ENCODE results near the gene PDAP1.
A peak's percentile ranks its signal among the peaks of the same experiment; 100 is the strongest.
"Not testable (repeated sequence)": the region's sequence is repeated elsewhere in the genome, so short reads cannot be mapped to it uniquely, and the experiment has no call there.

PDAP1 gene

DNA sequence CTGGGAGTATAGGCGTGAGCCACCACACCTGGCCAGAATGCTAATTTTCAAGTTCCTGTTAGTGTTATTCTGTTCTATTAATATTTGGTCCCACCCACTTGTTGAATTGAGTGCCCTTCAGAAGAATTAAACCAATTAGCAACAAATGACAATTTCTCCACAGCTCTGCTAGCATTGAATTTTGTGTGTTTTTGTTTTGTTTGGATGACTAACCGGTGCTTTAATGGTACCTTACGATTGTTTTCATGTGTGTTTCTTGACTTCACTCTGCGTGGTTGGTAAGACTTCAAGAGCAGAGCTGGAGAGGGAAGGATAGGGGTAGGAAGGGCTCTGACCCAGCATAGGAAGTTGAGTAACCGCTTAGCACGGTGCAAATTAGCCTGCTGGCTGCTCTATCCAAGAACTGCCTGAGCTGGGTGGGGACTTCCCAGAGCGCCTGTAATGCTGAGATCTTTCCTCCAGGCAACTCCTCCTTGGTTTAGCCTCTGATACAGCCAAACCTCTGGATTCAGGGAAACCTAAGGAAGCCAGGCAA lies 29.3 kb downstream of the PDAP1 start:
- DNase-seq (ENCODE audit: low read depth, low spot score) = no peak

DNA sequence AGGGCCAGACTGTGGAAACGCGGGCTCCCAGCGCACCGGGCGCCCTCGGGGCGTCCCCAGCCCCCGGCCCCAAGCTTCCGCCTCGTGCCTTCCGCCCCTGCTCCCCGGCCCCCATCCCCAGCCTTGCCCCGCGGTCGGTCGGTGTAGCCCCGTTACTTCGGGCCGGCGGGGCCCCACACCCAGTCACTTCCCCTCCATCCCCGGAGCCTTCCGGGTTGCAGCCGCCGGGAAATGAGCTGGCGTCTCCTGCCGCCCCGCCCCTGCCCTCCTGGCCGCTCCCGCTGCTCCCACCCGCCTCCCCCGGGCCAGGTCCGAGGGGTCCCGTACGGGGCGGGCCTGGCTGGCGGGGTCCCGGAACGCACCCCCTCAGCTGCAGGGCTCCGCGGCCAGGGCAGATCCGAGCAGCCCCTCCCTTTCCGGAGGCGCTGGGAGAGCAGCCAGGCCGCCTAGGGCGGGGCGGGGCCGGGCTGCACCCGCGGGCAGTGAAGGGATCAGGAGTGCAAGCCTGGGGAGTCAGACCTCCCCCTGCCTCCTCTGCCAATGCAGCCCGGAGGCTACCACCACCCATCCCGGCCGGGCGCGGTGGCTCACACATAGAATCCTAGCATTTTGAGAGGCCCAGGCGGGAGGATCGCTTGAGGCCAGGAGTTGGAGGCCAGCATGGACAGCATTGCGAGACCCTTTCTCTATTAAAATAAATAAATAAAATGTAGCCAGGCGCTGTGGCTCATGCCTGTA lies 33.2 kb downstream of the PDAP1 start:
- DNase-seq (ENCODE audit: low read depth, low spot score) = no peak

DNA sequence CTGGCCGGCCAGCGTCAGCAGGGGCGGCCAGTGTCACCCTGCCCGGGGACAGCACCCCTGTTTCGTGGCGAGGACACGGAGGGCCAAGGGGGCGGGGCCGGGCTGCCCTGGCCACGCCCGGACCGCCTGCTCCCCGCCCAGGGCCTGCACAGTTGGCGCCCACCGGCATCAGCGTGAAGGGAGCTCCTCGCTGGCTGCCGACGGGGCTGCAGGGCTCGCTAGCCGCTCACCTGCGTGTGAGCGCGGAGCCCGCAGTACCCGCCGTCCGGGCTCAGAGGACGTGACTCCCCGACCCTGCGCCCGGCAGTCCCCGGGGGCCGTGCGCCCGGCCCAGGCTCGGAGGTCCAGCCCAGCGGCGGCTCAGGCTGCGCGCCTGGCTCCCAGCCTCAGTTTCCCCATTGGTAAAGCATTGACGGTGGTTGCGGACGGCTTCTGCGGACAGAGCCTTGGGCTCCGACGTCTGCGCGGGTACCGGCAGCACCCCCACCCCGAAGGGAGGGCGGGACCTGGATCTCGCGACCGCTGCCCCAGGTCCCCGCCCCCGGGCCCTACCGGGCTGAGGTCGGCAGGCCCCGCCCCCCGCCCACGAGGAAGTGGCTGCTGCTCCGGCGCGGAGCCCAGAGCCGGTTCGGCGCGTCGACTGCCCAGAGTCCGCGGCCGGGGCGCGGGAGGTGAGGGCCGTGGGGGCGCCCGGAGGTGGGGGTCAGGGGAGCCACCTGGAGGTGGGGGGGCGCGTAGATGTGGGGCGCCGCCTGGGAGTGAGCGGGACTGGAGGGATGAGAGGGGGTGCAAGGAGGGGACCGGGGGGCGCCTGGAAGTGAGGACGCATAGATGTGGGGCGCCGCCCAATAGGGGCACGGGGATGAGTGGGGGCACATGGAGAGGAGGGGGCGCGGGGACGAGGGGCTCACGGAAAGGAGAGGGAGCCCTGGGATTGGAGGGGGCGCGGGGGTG lies 34.0 kb downstream of the PDAP1 start, which contains the start of gene ARPC1B:
TSS of gene ARPC1B (plus strand) at position 620 of the 954 bp plus-strand sequence. CDS start 10,985 bp downstream, outside the sequence.
- DNase-seq (ENCODE audit: low read depth, low spot score) = peak; percentile 80

DNA sequence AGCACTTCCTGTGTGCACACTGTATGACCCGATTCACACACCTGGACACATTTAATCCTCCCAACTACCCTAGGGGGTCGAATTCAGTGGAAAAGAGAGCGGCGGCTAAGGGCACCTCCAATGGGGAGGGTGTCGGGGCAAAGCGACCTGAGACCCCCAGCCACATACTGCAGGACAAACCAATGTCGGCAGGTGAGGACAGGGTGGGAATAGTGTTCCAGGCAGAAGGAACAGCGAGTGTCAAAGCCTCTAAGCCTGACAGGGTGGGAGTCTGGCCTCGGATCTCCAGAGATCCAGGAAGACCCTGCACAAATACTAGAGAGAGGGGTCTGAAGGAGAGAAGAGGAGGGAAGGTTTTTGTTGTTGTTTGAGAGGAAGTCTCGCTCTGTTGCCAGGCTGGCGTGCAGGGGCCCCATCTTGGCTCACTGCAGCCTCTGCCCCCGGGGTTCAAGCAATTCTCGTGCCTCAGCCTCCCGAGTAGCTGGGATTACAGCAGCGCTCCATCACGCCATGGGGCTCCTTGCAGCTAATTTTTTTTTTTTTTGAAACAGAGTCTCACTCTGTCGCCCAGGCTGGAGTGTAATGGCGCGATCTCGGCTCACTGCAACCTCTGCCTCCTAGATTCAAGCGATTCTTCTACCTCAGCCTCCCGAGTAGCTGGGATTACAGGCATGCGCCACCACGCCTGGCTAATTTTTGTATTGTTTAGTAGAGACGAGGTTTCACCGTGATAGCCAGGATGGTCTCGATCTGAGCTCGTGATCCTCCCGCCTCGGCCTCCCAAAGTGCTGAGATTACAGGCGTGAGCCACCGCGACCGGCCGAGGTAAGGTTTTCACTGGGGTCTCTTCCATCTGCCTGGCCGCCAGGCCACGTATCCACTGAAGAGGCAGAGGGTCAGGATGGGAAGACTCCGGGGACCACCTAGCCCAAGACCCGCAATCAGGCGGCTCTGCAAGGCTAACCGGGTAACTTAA lies 35.0 kb downstream of the PDAP1 start:
- no peak for DNase-seq (ENCODE audit: low read depth, low spot score)

DNA sequence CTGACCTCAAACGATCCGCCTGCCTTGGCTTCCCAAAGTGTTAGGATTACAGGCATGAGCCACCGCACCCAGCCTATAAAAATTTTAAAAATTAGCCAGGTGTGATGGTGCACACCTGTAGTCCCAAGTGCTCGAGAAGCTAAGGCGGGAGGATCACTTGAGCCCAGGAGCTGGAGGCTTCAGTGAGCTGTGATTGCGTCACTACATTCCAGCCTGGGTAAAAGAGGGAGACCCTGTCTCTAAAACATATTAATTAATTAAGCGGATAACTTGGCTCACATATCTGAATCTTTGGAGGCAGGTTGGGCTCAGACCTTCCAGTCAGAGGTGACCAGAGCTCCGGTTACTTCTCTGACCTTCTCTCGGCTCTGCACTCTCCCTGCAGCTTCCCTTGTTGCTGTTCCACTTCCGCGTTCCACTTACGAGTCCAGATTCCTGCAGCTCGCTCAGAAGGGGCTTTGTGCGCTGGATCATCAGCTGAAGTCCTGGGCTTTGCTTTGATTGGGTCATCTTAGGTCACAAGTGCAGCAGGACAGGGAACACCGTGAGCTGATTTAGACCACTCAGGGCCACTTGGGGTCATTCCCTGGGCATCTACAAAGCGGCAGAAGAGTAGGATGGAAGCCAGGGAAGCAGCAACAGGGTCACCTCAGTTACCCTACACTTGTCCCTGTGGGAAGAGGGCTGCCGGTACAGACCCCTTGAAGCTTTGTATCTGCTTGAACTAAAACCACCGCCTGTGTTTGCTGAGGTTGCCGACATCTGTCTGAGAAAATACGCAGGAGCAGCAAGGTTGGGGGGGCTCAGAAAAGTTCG lies 35.9 kb downstream of the PDAP1 start:
- no peak for DNase-seq (ENCODE audit: low read depth, low spot score)

DNA sequence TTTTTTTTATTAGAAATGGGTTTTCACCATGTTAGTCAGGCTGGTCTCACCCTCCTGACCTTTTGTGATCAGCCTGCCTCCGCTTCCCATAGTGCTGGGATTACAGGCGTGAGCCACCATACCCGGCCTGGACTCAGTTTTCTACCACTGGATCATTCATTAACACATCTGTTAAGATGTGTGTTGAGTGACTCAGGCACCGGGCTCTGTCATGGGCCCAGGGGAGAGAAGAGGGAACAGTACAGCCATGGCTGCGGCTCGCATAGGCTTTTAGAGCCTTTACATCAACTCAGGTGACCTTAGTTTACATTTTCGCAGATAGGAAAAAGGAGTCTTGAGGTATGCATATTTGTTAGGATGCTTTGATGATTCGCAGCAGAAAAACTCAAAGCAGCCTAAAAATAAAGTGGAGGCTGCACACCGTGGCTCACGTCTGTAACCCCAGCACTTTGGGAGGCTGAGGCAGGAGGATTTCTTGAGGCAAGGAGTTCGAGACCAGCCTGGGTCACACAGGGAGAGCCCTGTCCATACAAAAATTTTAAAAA lies 36.9 kb downstream of the PDAP1 start:
- DNase-seq (ENCODE audit: low read depth, low spot score) = no peak

DNA sequence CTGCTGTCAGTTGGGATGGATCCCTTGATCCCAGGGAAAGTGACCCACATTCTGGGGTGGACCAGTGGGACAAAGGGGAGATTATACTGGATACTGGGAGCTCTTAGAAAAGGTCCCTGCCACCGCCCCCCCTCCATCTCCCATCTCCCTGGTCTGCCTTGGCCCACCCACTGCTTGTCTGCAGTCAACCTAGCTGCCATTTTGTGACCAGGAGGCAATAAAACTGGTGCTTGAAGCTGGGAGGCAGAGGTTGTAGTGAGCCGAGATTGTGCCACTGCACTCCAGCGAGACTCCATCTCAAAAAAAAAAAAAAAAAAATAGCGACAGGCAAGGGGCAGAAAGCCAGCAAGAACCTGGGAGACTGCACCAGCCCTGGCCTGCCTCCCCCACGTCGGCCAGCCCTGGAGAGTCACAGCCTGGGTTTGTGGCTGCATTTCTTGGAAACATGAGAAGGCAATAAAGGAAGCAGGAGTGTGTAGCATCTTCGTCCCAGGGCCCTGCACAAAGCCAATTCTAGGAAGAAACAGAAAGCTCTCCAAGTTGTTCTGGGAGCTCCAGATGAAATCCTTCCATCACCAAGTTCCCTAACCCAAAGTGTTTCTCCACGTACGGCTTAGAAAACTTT lies 38.5 kb downstream of the PDAP1 start:
- no peak for DNase-seq (ENCODE audit: low read depth, low spot score)

DNA sequence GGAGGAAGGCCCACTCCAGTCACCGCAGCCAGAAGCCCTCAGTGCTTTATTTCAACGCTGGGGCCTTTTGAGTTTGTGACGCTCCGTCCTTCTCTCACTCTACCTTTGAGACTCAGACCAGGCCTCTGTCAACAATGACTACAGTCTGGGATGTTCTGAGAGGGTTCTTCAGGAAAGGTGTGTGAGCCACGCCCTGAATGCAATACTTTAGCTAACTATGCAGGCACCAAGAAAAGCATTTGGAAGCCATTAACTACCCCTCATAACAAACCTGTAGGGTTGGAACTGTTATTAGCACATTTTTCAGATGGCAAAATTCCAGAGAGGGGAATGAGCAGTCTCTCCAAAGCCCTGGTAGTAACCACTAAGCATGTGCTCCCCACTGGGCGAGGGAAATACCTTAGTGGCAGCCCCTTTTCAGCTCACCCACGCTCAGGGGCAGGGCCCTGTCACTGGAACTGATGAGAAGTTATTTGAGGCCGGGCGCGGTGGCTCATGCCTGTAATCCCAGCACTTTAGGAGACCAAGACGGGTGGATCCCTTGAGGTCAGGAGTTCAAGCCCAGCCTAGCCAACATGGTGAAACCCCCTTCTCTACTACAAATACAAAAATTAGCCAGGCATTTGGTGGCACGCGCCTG lies 39.5 kb downstream of the PDAP1 start:
- DNase-seq (ENCODE audit: low read depth, low spot score) = no peak

DNA sequence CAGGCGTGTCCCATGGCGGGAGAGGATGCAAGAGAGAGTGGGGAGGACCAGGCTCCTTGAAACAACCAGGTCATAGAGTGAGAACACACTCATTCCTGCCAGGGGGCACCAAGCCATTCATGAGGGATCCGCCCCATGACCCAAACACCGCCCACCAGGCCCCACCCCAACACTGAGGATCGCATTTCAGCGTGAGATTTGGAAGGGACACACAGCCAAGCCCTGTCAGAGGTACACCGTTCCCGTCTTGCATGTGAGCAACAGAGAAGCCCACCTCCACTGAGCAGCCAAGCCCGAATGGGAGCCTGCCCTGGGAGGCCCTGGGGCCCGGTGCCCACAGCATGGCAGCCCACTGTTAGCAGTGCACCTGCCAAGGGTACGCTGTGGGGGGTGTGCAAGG lies 41.8 kb downstream of the PDAP1 start:
- DNase-seq (ENCODE audit: low read depth, low spot score) = no peak

DNA sequence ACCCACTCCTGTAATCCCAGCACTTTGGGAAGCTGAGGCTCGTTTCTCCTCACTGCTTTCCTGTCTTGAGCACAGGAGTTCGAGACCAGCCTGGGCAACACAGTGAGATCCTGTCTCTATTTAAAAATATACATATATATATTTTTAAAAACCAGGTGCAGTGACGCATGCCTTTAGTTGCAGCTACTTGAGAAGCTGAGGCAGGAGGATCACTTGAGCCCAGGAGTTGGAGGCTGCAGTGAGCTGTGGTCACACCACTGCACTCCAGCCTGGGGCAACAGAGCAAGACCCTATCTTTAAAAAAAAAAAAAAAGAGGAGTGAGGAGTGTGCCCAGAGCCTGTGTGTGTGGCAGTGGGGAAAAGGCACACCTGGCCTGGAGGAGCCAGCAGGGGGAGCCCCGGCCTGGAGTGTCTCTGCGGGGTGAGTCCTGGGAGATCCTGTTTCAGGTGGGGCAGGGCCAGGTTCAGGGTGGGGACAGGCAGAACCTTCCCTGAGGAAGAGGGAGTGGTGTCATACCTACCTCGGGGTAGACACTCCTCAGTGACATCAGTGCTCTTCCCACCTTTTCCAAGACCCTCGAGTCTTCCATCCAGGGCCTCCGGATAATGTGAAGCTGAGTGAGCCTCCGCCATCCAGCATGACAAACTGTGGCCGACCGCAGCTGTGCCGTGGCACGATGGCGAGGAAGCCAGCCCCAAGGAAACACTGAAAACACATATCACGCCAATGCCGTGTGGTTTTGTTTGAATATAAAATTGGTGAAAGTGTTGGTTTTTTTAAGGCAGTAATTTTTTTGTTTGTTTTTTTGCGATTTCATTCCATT lies 42.9 kb downstream of the PDAP1 start:
- DNase-seq (ENCODE audit: low read depth, low spot score) = no peak

DNA sequence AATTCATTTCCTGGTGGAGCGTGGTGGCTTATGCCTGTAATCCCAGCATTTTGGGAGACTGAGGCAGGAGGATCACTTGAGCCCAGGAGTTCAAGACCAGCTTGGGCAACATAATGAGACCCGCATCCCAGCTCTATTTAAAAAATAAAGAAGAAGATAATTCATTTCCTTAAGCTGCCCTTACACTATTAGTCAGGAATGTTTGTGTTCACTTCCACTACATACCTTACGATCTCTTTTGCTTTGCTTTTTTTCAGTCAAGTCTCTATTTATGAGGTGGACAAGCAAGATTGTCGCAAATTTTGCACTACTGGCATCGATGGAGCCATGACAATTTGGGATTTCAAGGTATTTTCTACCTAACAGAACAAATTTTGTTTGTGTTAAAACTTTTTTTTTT lies 45.1 kb downstream of the PDAP1 start:
- no peak for DNase-seq (ENCODE audit: low read depth, low spot score)

DNA sequence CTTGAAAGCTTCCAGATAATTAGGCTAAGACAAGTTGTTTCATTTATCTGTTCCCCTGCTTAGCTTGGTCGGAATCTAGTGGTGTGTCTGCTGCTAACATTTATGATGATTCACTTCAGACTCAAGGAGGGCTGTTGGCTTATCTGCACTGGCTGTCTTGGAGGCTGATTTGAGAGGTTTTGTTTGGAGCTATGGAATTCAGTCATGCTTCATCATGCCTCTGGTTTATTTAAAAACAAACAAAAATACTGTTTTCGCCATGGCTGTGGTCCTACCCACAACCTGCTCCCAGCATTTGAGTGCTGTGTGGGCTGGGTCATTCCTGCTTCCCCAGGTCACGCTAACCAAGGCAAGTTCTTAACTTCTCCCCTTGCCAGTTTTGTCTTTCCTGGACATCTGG lies 45.6 kb downstream of the PDAP1 start:
- DNase-seq (ENCODE audit: low read depth, low spot score) = no peak

DNA sequence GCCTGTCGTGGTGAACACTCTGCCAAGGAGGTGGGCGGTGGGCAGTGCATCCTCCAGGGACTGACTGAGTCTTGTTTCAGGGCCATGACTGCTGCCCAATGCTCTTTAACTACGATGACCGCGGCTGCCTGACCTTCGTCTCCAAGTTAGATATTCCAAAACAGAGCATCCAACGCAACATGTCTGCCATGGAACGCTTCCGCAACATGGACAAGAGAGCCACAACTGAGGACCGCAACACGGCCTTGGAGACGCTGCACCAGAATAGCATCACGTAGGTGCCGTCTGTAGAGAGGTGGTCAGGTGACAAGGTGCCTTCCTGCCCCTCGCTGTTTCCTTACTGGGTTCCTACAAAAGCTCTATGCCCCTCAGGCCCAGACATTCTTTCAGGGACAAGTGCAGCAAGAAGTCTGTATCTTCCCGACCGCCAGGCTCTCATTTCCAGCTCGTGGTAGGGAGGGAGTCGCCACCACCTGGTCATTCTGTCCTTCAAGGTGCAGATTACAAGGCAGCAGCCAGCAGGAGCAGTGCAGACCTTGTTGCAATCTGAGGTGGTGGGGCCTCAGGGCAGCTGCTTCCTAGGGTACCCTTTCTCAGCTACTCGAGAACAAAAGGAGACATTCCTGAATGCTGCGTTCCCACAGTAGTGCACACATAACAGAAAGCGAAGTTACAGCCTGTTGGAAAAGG lies 48.8 kb downstream of the PDAP1 start:
- no peak for DNase-seq (ENCODE audit: low read depth, low spot score)

DNA sequence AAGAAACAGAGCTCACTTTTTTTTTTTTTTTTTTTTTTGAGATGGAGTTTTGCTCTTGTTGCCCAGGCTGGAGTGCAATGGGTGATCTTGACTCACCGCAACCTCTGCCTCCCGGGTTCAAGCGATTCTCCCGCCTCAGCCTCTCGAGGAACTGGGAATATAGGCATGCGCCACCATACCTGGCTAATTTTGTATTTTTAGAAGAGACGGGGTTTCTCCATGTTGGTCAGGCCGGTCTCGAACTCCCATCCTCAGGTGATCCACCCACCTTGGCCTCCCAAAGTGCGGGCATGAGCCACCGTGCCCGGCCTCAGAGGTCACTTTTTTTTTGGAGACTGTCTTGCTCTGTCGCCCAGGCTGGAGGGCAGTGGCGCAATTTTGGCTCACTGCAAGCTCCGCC lies 49.9 kb downstream of the PDAP1 start:
- DNase-seq (ENCODE audit: low read depth, low spot score) = not testable (repeated sequence)

DNA sequence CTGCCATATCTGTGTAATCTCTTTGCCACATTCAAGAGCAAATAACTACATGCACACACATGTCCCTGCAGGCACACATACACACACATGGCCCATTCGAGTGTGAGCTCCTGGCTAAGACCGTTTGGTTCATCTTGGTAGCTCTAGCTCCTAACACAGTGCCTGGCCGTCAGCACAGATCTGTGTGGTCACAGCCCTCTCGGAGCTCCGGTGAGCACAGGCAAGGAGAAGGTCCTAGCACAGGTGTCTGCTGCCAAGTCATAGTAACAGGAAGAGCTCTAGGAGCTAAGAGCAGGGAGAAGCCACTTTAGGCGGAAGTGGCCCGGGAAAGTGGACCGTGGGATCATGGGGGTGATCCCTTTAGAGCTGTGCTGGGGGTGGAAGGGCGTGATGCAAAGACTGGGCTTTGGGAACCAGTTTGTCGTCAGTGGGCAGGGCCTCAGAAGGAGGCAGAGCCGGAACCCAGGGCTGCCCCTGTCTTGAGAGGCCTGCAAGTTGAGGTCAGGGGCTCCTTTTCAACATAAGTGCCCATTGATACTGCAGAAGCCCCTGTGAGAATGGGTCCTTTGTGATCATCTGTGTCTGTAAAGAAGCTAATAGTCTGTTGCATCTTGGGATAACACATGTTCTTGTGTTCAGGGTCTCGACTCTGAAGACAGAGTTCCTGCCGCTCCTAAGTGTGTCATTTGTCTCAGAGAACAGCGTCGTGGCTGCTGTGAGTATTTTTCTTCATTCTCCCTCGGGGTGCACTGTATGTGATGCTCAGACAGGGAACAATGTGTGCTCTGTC lies 50.5 kb downstream of the PDAP1 start:
- no peak for DNase-seq (ENCODE audit: low read depth, low spot score)

DNA sequence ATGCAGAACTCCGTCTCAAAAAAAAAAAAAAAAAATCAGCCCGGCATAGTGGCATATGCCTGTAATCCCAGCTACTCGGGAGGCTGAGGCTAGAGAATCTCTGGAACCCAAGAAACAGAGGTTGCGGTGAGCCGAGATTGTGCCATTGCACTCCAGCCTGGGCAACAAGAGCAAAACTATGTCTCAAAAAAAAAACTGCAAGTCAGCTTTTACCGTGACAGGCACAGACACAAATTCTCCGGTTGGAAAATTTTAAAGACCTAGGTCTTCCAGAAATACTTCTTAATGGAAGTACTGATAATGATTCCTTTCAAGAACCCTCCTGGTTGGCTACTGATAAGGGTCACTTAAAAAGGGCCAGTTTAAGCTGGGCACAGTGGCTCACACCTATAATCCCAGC lies 53.3 kb downstream of the PDAP1 start:
- DNase-seq (ENCODE audit: low read depth, low spot score) = no peak

DNA sequence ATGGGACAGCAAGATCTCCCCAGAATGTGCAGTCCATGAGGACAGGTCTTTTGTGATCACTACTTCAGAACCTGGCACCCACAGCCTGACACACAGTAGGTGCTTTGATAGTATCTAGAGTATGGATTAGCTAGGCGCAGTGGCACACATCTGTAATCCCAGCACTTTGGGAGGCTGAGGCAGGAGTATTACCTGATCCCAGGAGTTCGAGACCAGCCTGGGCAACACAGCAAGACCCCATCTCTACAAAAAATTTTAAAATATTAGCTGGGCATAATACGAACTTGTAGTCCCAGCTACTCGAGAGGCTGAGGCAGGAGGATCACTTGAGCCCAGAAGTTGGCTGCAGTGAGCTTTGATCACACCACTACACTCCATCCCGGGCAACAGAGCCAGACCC lies 56.1 kb downstream of the PDAP1 start:
- no peak for DNase-seq (ENCODE audit: low read depth, low spot score)

Data from activated naive CD8-positive, alpha-beta T cell treated with anti-CD3 and anti-CD28 coated beads, Interleukin-2, amount 50 U/mL, for 16 hours (primary cell).